GM18508 (cell line): ENCODE results near the gene NCF2.

ENCODE experiments used
- ATAC-seq: cut with Tn5 transposase; IDR thresholded peaks from one replicate; pipeline ENCODE4 v1.9.1; 2021; ENCODE audit warnings: moderate number of reproducible peaks; ENCODE audit not compliant: insufficient read depth, unreplicated experiment

The NCF2 gene

DNA sequence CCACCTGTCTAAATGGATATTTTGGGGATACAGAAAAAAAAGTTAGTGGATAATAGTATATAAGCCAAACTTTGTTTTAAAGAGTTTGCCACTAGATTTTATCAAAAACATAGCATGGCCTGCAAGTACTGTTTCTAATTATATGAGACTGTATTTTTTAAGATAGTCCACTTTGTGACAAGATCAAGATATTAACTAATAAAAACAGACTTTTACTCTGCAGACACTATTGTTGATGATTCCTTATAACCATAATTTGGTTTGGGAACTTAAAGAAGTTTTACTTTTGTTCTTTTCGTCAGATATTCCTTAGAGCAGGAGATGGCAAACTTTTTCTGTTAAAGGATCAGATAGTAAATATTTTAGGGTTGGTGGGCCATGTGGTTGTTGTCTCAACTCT, 81.6 kb downstream of the NCF2 start:
- no peak for ATAC-seq

DNA sequence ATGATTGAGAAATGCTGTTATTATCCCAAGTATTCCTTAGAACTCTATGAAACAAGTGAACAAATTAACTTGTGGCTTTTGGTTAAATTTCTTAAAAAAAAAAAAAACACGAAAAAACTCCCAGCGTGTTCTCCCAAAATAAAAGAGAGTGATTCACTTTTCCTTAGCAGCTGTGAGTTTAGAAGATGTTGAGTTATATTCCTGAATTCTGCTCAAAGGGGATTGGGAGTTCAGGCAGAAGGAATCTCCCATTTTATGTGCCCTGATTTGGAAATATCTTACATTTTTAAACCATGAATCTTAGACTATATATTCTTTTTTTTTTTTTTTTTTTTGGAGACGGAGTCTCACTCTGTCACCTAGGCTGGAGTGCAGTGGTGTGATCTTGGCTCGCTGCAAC, 83.7 kb downstream of the NCF2 start:
- no peak for ATAC-seq
